Liver (tissue), 3 donors: Measurements from ENCODE around the gene RHEB.

Experiments used
- EGR1 ChIP-seq, 2 donors: IDR thresholded peaks; 2 replicates each; pipeline ENCODE4 v1.6.1; 2016 to 2018; ENCODE audit warnings: antibody characterized with exemption in 2 of 2, low read depth in 2 of 2
- FOXA1 ChIP-seq: IDR thresholded peaks from 2 replicates; pipeline ENCODE4 v1.6.1; 2016; ENCODE audit warnings: antibody characterized with exemption
- GABPA ChIP-seq, 2 donors: IDR thresholded peaks in 1 of 2; conservative IDR thresholded peaks in 1 of 2; 2 replicates each; pipeline ENCODE4 v1.6.1; 2016; ENCODE audit warnings: antibody characterized with exemption in 2 of 2, mild to moderate bottlenecking in 1 of 2, moderate library complexity in 1 of 2
- JUND ChIP-seq, 2 donors: IDR thresholded peaks; 2 replicates each; pipeline ENCODE4 v1.6.1; 2016; ENCODE audit warnings: antibody characterized with exemption in 2 of 2
- RAD21 ChIP-seq, 2 donors: IDR thresholded peaks; 2 replicates each; pipeline ENCODE4 v1.6.1; 2016; ENCODE audit warnings: antibody characterized with exemption in 2 of 2, mild to moderate bottlenecking in 2 of 2
- RXRA ChIP-seq, 2 donors: IDR thresholded peaks; 2 replicates each; pipeline ENCODE4 v1.6.1; 2017 to 2018; ENCODE audit warnings: antibody characterized with exemption in 2 of 2, mild to moderate bottlenecking in 1 of 2
- SP1 ChIP-seq: IDR thresholded peaks from 2 replicates; pipeline ENCODE4 v1.6.1; 2018; ENCODE audit warnings: antibody characterized with exemption, mild to moderate bottlenecking
- TAF1 ChIP-seq: conservative IDR thresholded peaks from 2 replicates; pipeline ENCODE4 v1.6.1; 2016; ENCODE audit warnings: antibody characterized with exemption, mild to moderate bottlenecking
- YY1 ChIP-seq: IDR thresholded peaks from 2 replicates; pipeline ENCODE4 v1.6.1; 2016; ENCODE audit warnings: antibody characterized with exemption, mild to moderate bottlenecking
- TF ChIP-seq, protein P1 (sequence below): fragments of 150-350 bp; IDR thresholded peaks from 2 replicates; pipeline ENCODE4 v1.5.1; 2017; ENCODE audit warnings: improper control_type of control experiment, low read depth, low read length; ENCODE audit not compliant: missing input control
- TF ChIP-seq, protein P2 (sequence below): IDR thresholded peaks from 2 replicates; pipeline ENCODE4 v1.6.1; 2016; ENCODE audit warnings: antibody characterized with exemption
- TF ChIP-seq, protein P3 (sequence below): IDR thresholded peaks from 2 replicates; pipeline ENCODE4 v1.6.1; 2016; ENCODE audit warnings: antibody characterized with exemption, mild to moderate bottlenecking
- TF ChIP-seq, protein P4 (sequence below): IDR thresholded peaks from 2 replicates; pipeline ENCODE4 v1.6.1; 2016; ENCODE audit warnings: antibody characterized with exemption
- TF ChIP-seq, protein P5 (sequence below): IDR thresholded peaks from 2 replicates; pipeline ENCODE4 v1.6.1; 2016; ENCODE audit warnings: antibody characterized with exemption
- donor health status: healthy.
- donor health status: healthy.

DNA sequence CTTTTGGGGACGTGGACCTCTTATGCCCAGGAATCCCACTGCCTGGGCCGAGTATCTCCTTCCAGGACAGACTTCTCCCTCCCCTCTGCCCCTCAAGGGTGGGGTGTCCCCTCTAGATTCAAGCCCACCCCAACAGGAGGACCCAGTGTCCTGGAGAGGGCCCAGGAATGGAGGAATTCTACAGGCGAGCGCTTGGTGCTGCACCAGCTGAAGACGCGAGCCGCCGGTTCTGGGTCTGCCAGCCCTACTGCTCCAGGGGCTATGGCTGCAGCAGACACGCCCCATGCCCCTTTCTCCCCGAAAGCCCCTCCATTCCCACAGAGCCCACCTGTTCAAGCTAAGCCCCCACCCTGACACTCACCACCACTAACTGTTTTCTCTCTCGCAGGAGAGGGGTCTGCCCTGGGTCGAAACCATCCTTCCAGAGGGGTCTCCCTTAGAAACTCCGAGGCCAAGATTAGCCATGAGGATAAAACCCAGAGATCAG is 88.4 kb downstream of the RHEB start:
- TF ChIP-seq, protein P1, sequence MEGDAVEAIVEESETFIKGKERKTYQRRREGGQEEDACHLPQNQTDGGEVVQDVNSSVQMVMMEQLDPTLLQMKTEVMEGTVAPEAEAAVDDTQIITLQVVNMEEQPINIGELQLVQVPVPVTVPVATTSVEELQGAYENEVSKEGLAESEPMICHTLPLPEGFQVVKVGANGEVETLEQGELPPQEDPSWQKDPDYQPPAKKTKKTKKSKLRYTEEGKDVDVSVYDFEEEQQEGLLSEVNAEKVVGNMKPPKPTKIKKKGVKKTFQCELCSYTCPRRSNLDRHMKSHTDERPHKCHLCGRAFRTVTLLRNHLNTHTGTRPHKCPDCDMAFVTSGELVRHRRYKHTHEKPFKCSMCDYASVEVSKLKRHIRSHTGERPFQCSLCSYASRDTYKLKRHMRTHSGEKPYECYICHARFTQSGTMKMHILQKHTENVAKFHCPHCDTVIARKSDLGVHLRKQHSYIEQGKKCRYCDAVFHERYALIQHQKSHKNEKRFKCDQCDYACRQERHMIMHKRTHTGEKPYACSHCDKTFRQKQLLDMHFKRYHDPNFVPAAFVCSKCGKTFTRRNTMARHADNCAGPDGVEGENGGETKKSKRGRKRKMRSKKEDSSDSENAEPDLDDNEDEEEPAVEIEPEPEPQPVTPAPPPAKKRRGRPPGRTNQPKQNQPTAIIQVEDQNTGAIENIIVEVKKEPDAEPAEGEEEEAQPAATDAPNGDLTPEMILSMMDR, result no peak
- TF ChIP-seq, protein P2, sequence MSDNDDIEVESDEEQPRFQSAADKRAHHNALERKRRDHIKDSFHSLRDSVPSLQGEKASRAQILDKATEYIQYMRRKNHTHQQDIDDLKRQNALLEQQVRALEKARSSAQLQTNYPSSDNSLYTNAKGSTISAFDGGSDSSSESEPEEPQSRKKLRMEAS, result no peak
- TF ChIP-seq, protein P3, sequence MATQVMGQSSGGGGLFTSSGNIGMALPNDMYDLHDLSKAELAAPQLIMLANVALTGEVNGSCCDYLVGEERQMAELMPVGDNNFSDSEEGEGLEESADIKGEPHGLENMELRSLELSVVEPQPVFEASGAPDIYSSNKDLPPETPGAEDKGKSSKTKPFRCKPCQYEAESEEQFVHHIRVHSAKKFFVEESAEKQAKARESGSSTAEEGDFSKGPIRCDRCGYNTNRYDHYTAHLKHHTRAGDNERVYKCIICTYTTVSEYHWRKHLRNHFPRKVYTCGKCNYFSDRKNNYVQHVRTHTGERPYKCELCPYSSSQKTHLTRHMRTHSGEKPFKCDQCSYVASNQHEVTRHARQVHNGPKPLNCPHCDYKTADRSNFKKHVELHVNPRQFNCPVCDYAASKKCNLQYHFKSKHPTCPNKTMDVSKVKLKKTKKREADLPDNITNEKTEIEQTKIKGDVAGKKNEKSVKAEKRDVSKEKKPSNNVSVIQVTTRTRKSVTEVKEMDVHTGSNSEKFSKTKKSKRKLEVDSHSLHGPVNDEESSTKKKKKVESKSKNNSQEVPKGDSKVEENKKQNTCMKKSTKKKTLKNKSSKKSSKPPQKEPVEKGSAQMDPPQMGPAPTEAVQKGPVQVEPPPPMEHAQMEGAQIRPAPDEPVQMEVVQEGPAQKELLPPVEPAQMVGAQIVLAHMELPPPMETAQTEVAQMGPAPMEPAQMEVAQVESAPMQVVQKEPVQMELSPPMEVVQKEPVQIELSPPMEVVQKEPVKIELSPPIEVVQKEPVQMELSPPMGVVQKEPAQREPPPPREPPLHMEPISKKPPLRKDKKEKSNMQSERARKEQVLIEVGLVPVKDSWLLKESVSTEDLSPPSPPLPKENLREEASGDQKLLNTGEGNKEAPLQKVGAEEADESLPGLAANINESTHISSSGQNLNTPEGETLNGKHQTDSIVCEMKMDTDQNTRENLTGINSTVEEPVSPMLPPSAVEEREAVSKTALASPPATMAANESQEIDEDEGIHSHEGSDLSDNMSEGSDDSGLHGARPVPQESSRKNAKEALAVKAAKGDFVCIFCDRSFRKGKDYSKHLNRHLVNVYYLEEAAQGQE, result no peak
- no peak for TF ChIP-seq JUND (IDR thresholded peaks at IDR 0.05)
- TF ChIP-seq YY1, result no peak
- no peak for TF ChIP-seq EGR1 (IDR thresholded peaks at IDR 0.05; ENCODE audit: low read depth in 2 of 2)
- no peak for TF ChIP-seq TAF1
- TF ChIP-seq RAD21 (IDR thresholded peaks at IDR 0.05), result no peak
- TF ChIP-seq, protein P4, sequence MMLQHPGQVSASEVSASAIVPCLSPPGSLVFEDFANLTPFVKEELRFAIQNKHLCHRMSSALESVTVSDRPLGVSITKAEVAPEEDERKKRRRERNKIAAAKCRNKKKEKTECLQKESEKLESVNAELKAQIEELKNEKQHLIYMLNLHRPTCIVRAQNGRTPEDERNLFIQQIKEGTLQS, result no peak
- TF ChIP-seq RXRA (IDR thresholded peaks at IDR 0.05), result no peak
- no peak for TF ChIP-seq SP1
- TF ChIP-seq, protein P5, sequence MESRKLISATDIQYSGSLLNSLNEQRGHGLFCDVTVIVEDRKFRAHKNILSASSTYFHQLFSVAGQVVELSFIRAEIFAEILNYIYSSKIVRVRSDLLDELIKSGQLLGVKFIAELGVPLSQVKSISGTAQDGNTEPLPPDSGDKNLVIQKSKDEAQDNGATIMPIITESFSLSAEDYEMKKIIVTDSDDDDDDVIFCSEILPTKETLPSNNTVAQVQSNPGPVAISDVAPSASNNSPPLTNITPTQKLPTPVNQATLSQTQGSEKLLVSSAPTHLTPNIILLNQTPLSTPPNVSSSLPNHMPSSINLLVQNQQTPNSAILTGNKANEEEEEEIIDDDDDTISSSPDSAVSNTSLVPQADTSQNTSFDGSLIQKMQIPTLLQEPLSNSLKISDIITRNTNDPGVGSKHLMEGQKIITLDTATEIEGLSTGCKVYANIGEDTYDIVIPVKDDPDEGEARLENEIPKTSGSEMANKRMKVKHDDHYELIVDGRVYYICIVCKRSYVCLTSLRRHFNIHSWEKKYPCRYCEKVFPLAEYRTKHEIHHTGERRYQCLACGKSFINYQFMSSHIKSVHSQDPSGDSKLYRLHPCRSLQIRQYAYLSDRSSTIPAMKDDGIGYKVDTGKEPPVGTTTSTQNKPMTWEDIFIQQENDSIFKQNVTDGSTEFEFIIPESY, result no peak
- no peak for TF ChIP-seq GABPA (IDR thresholded peaks at IDR 0.05 in 1 of 2, conservative IDR thresholded peaks at IDR 0.05 in 1 of 2)
- TF ChIP-seq FOXA1, result no peak
